Suprapubic skin (tissue), 4 donors: ENCODE data around the gene CLASP1. TPM values are rescaled to one million over a fixed set of nuclear protein-coding genes. Genes with fewer than 3 reads are reported as not detected.
A peak's percentile ranks its signal among the peaks of the same experiment; 100 is the strongest.

Experiments used
- DNase-seq, 2 donors: peaks; one replicate each; pipeline ENCODE4 v3.0.0-alpha.2; 2019; ENCODE audit warnings: low spot score in 2 of 2
- H3K27ac ChIP-seq: fragments of 200-600 bp; sonication (generic); one replicate; pipeline ENCODE4 v1.5.1; 2019
- H3K27me3 ChIP-seq: fragments of 200-600 bp; sonication (generic); one replicate; pipeline ENCODE4 v1.5.1; 2019
- H3K36me3 ChIP-seq: fragments of 200-600 bp; sonication (generic); one replicate; pipeline ENCODE4 v1.5.1; 2019
- H3K4me1 ChIP-seq: fragments of 200-600 bp; sonication (generic); one replicate; pipeline ENCODE4 v1.5.1; 2019
- H3K4me3 ChIP-seq: fragments of 200-600 bp; sonication (generic); one replicate; pipeline ENCODE4 v1.5.1; 2019; ENCODE audit warnings: mild to moderate bottlenecking
- H3K9me3 ChIP-seq: fragments of 200-600 bp; sonication (generic); one replicate; pipeline ENCODE4 v1.5.1; 2019
- EP300 ChIP-seq: sonication (generic); formaldehyde crosslinking; IDR thresholded peaks from one replicate; pipeline ENCODE4 v1.6.1; 2017; ENCODE audit warnings: antibody characterized with exemption
- POLR2A ChIP-seq, 2 donors: fragments of 450-650 bp; IDR thresholded peaks; one replicate each; pipeline ENCODE4 v1.6.1; 2017; ENCODE audit warnings: antibody characterized with exemption in 2 of 2, mild to moderate bottlenecking in 2 of 2, moderate library complexity in 2 of 2
- POLR2AphosphoS5 ChIP-seq, 3 donors: sonication (generic); formaldehyde crosslinking; IDR thresholded peaks; one replicate each; pipeline ENCODE4 v1.6.1; 2017; ENCODE audit warnings: antibody characterized with exemption in 3 of 3
- WGBS: methylation state at CpG from one replicate; pipeline ENCODE4 v1.1.5; 2018; 5-methylcytosine and 5-hydroxymethylcytosine counted together
- total RNA-seq, 4 donors: library from RNA; depleted of rRNA; stranded (reverse); fragments of >200 nt; gene quantifications; one replicate each; pipeline ENCODE4 v1.1.0, GENCODE V29; 2016
- TF ChIP-seq, protein P1 (sequence below), 2 donors: fragments of 200-600 bp in 1 of 2; fragments of 450-650 bp in 1 of 2; sonication (generic) in 1 of 2; IDR thresholded peaks; one replicate each; pipeline ENCODE4 v1.5.1; 2016 to 2019; ENCODE audit warnings: antibody characterized with exemption in 2 of 2, mild to moderate bottlenecking in 1 of 2, moderate library complexity in 1 of 2

CLASP1 gene
- 10 to 100 TPM; 53.3 to 99.5 (median 67.6) TPM for total RNA-seq

DNA sequence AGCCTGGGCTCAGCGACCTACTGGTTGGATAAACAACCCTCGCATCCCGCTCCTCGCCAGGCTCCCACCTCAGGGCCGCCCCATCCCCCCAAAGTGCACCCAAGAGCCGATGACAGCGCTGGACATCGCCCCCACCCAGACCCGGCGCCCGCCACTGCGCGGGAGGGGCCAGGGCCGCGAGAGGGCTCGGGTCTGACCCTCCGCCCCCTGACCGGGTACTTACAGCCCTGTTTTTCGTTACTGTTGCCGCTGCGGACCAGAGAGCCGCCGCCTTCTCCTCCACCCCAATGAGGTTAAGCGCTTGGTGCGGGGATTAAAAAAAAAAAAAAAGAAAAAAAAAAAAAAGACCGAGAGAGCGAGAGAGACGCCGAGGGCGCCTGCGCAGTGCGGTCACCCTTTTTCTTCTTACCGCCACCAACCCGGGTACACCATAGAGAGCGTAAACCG, at the start of gene CLASP1:
TSS of gene CLASP1 (minus strand) at position 314 of the 447 bp plus-strand sequence. CDS start 43,567 bp downstream, outside the sequence.
- Histone ChIP-seq H3K27me3 (no peaks in the 10 kb centered on the region), H3K9me3 (no peaks in the 10 kb centered on the region), H3K4me1 (peaks cover 46% of the 10 kb centered on the region), H3K4me3 (peak within 1 kb of the TSS; percentile 99), H3K36me3 (no peaks in the 10 kb centered on the region), H3K27ac (peak within 1 kb of the TSS; percentile 94)
- no peak for TF ChIP-seq POLR2AphosphoS5 (IDR thresholded peaks at IDR 0.05)
- TF ChIP-seq POLR2A (IDR thresholded peaks at IDR 0.05) = no peak
- TF ChIP-seq EP300 = no peak
- TF ChIP-seq, protein P1, sequence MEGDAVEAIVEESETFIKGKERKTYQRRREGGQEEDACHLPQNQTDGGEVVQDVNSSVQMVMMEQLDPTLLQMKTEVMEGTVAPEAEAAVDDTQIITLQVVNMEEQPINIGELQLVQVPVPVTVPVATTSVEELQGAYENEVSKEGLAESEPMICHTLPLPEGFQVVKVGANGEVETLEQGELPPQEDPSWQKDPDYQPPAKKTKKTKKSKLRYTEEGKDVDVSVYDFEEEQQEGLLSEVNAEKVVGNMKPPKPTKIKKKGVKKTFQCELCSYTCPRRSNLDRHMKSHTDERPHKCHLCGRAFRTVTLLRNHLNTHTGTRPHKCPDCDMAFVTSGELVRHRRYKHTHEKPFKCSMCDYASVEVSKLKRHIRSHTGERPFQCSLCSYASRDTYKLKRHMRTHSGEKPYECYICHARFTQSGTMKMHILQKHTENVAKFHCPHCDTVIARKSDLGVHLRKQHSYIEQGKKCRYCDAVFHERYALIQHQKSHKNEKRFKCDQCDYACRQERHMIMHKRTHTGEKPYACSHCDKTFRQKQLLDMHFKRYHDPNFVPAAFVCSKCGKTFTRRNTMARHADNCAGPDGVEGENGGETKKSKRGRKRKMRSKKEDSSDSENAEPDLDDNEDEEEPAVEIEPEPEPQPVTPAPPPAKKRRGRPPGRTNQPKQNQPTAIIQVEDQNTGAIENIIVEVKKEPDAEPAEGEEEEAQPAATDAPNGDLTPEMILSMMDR (IDR thresholded peaks at IDR 0.05) = no peak
- WGBS = under 1% methylated on average over 25 of the region's 36 CpGs
- DNase-seq = peak in 1 of 2 donors; percentile 84

GRCh38 chr2:121698318-121698930, 49.2 kb upstream of the CLASP1 start:
- DNase-seq = no peak
- Histone ChIP-seq H3K4me3 (no peak overlapping the region), H3K4me1 (peaks cover 15% of the 10 kb centered on the region), H3K27me3 (no peaks in the 10 kb centered on the region), H3K36me3 (no peaks in the 10 kb centered on the region), H3K27ac (no peak overlapping the region), H3K9me3 (no peaks in the 10 kb centered on the region)
- TF ChIP-seq POLR2A (IDR thresholded peaks at IDR 0.05) = no peak
- 84% methylated on average over 11 of the region's 11 CpGs for WGBS

DNA sequence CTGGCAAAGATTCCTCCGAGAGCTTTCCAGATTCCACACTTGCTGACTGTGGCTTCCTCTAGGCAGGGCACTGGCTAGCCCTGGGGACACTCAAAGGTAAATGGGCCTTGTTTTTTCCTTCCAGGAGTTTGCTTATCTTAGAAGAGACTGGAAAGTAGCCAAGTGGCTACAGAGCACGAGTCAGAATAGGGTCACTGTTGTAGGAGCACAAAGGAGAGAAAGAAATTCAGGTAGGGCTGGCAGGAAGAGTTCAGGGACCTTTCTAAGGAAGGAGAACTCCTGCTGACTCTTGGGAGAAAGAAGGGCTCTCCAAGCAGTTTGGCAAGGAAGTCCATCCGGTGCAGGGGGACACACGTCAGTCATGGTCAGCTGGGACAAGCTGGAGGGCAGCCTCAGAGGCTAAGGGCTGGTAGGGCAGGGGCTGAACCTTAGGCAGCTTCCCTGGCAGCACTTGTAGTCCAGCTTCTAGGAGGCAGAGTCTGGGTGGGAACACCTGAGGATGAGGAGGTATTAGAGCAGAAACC, 47.9 kb upstream of the CLASP1 start:
- no peak for DNase-seq
- WGBS = 66% methylated on average over 4 of the region's 4 CpGs
- H3K36me3 ChIP-seq = no peaks in the 10 kb centered on the region
- H3K4me1 ChIP-seq = peaks cover 15% of the 10 kb centered on the region
- TF ChIP-seq EP300 = no peak
- TF ChIP-seq, protein P1 (IDR thresholded peaks at IDR 0.05) = no peak
- no peak for TF ChIP-seq POLR2A (IDR thresholded peaks at IDR 0.05)
- TF ChIP-seq POLR2AphosphoS5 (IDR thresholded peaks at IDR 0.05) = no peak
- H3K4me3 ChIP-seq = no peak overlapping the region
- no peak overlapping the region for H3K27ac ChIP-seq
- H3K9me3 ChIP-seq = no peaks in the 10 kb centered on the region
- no peaks in the 10 kb centered on the region for H3K27me3 ChIP-seq

DNA sequence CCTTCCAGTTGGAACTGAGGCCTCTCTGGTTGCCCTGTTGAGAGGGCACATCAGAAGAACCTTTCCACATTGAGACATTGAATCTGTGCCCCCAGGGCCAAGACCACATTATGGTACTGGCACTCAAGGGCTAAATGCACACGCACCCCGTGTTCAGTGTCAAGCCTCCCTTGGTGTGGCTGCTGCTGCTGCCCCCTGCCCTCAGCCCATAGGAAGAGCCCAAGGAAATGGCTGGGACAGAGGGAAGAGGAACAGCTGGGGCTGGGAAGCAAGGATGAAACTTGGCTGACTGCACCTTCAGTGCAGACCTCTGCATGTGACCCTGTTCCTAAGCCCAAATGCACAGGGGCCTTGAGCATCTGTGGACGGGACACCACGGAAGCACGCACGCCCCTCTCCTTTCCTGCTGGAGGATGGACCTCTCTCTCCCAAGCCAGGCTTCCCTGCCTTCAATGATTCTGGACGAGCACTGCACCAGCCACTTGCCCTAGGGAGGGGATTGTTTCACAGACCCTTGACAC, 47.2 kb upstream of the CLASP1 start:
- H3K27me3 ChIP-seq = no peaks in the 10 kb centered on the region
- H3K9me3 ChIP-seq = no peaks in the 10 kb centered on the region
- no peak overlapping the region for H3K27ac ChIP-seq
- DNase-seq = no peak
- no peaks in the 10 kb centered on the region for H3K36me3 ChIP-seq
- no peak overlapping the region for H3K4me3 ChIP-seq
- peaks cover 15% of the 10 kb centered on the region for H3K4me1 ChIP-seq
- TF ChIP-seq POLR2A (IDR thresholded peaks at IDR 0.05) = no peak
- no peak for TF ChIP-seq EP300
- TF ChIP-seq, protein P1 (IDR thresholded peaks at IDR 0.05) = no peak
- TF ChIP-seq POLR2AphosphoS5 (IDR thresholded peaks at IDR 0.05) = no peak
- 78% methylated on average over 7 of the region's 7 CpGs for WGBS

DNA sequence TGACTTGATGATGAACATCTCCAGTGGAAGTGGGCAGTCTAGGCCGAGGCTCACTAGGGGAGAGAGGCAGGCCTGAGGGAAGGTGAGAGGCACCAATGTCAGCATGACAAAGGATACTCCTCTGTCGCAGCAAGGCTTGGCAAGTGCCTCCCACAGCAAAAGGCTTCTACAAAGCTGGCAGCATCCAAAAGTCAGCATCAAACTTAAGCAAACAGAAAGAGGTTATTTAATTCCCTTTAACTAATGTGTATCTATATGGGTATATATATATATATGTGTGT, 45.8 kb upstream of the CLASP1 start:
- Histone ChIP-seq H3K4me3 (no peak overlapping the region), H3K9me3 (no peaks in the 10 kb centered on the region), H3K4me1 (peaks cover 12% of the 10 kb centered on the region), H3K36me3 (no peaks in the 10 kb centered on the region), H3K27ac (no peak overlapping the region), H3K27me3 (no peaks in the 10 kb centered on the region)
- TF ChIP-seq, protein P1 (IDR thresholded peaks at IDR 0.05) = no peak
- TF ChIP-seq EP300 (no peak), POLR2AphosphoS5 (IDR thresholded peaks at IDR 0.05) (no peak), POLR2A (IDR thresholded peaks at IDR 0.05) (no peak)
- 63% methylated on average over 2 of the region's 2 CpGs for WGBS
- DNase-seq = no peak
